ENCODE data around the gene MAEL. TPM values are rescaled to one million over a fixed set of nuclear protein-coding genes. Genes with fewer than 3 reads are reported as not detected.

MAEL gene
- total and polyA plus RNA-seq, 3 donors from 2014 or later, result 113 to 333 (median 181) TPM

DNA sequence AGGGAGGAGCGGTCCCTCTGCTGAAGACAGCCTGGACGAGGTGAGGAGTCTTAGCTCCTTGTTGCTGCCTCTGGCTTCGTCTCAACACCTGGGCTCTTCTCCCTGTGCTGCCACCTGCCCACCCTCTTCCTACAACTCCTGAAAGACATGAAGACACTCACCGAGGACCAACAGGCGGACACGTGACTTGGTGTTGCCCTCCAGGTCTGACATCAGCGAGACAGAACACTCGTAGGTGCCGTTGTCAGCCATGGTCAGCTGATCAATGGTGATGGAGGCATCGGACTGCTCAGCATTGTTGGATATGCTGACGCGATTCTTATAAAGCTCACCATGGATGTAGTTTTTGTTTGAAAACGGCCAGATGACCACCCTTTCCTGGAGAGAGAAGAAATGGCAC is 79.7 kb downstream of the MAEL start:
- no peaks in the 10 kb centered on the region for H3K4me1 ChIP-seq
- no peaks in the 10 kb centered on the region for H3K27me3 ChIP-seq
- no peaks in the 10 kb centered on the region for H3K36me3 ChIP-seq (ENCODE audit: low read depth, missing control alignments)
- no peak overlapping the region for H3K27ac ChIP-seq
- no peaks in the 10 kb centered on the region for H3K9me3 ChIP-seq
- intact Hi-C loops (cut with DNase I; ENCODE audit: low total_unique reads), result loop anchor here (5.0 kb wide), 1 partner anchor 469 kb away; no protein-coding TSS in a partner anchor
- DNase-seq, result no peak
- WGBS, 2 donors, result 90 to 95% methylated on average over 11 to 13 of the region's 13 CpGs
- no peak for TF ChIP-seq POLR2A (IDR thresholded peaks at IDR 0.05)
- TF ChIP-seq, protein P1, sequence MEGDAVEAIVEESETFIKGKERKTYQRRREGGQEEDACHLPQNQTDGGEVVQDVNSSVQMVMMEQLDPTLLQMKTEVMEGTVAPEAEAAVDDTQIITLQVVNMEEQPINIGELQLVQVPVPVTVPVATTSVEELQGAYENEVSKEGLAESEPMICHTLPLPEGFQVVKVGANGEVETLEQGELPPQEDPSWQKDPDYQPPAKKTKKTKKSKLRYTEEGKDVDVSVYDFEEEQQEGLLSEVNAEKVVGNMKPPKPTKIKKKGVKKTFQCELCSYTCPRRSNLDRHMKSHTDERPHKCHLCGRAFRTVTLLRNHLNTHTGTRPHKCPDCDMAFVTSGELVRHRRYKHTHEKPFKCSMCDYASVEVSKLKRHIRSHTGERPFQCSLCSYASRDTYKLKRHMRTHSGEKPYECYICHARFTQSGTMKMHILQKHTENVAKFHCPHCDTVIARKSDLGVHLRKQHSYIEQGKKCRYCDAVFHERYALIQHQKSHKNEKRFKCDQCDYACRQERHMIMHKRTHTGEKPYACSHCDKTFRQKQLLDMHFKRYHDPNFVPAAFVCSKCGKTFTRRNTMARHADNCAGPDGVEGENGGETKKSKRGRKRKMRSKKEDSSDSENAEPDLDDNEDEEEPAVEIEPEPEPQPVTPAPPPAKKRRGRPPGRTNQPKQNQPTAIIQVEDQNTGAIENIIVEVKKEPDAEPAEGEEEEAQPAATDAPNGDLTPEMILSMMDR (IDR thresholded peaks at IDR 0.05), result no peak
- no peak overlapping the region for H3K4me3 ChIP-seq

DNA sequence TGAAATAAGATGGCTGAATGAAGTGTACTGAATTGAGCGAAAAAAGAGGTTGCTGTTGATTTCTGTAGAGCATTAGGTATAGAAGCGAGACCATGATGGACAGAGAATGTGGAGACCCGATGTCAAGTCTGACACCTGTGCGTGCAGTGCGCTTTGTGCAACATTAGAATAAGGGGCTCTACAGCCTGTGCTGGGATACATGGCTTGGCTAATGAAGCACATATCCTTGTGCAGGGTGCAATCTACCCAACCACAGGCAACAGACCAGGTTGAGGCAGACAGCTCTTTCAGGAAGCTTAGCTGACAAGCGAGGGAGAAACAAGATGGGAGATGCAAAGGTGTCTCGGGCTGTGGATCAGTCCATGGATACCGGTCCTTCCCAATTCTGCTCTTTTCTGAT is 82.2 kb downstream of the MAEL start:
- Histone ChIP-seq H3K9me3 (no peaks in the 10 kb centered on the region), H3K36me3 (ENCODE audit: low read depth, missing control alignments) (no peaks in the 10 kb centered on the region), H3K4me1 (no peaks in the 10 kb centered on the region), H3K27ac (no peak overlapping the region), H3K27me3 (no peaks in the 10 kb centered on the region), H3K4me3 (no peak overlapping the region)
- TF ChIP-seq POLR2A (IDR thresholded peaks at IDR 0.05), result no peak
- TF ChIP-seq, protein P1 (IDR thresholded peaks at IDR 0.05), result no peak
- DNase-seq, result no peak
- 86 to 98% methylated on average over 8 of the region's 8 CpGs for WGBS, 2 donors
- intact Hi-C loops (cut with DNase I; ENCODE audit: low total_unique reads), result no loop called here

Small RNA genes within 50 kb of the gene (small RNA-seq; reads per million reads assigned to genes)
- gene RNA5SP65, result 1.6 to 6.6 reads per million in 2 donors

Other genes starting within 250 kb of the MAEL start
- gene POGK, start 149.8 kb upstream of the MAEL start, total RNA-seq, result 10 to 100 TPM; 29.2 to 29.4 TPM
- gene POGK, start 149.8 kb upstream of the MAEL start, polyA plus RNA-seq (ENCODE audit: insufficient read depth, low read depth, low replicate concordance), result 14.3 TPM
- gene TADA1, start 113.0 kb upstream of the MAEL start, total RNA-seq, result 10 to 100 TPM; 22.0 to 25.8 TPM
- 19.2 TPM for gene TADA1, start 113.0 kb upstream of the MAEL start, polyA plus RNA-seq (ENCODE audit: insufficient read depth, low read depth, low replicate concordance)
- gene ILDR2, start 13.7 kb upstream of the MAEL start, total RNA-seq, result 100 to 1,000 TPM; 172 to 217 TPM
- gene ILDR2, start 13.7 kb upstream of the MAEL start, polyA plus RNA-seq (ENCODE audit: insufficient read depth, low read depth, low replicate concordance), result 36.8 TPM
- gene GPA33, start 101.1 kb downstream of the MAEL start, total RNA-seq, result under 1 TPM; 0.62 to 0.63 TPM
- 1.1 TPM for gene GPA33, start 101.1 kb downstream of the MAEL start, polyA plus RNA-seq (ENCODE audit: insufficient read depth, low read depth, low replicate concordance)
- gene STYXL2, start 104.8 kb downstream of the MAEL start, total RNA-seq, result 1 to 10 TPM in 1 of 2 donors, under 1 TPM in 1; 0.19 to 1.0 TPM
- gene STYXL2, start 104.8 kb downstream of the MAEL start, polyA plus RNA-seq (ENCODE audit: insufficient read depth, low read depth, low replicate concordance), result 0.99 TPM
- 10 to 100 TPM; 36.0 to 36.9 TPM for gene POU2F1, start 231.6 kb downstream of the MAEL start, total RNA-seq
- 17.1 TPM for gene POU2F1, start 231.6 kb downstream of the MAEL start, polyA plus RNA-seq (ENCODE audit: insufficient read depth, low read depth, low replicate concordance)